HL-60 (cell line): ENCODE measurements around the gene CCR9.

Experiments used
- DNase-seq, 2 experiments: peaks; one replicate each; pipeline ENCODE4 v3.0.0-alpha.2; 2010 to 2020; ENCODE audit warnings: low read depth in 1 of 2, low spot score in 1 of 2
- H3K27ac ChIP-seq: fragments of 250-450 bp; sonication (Bioruptor Pico); replicated peaks from 2 replicates; pipeline ENCODE4 v1.5.1; 2020; ENCODE audit warnings: mild to moderate bottlenecking, moderate library complexity
- H3K27me3 ChIP-seq: fragments of 250-450 bp; sonication (Bioruptor Pico); 2 replicates; pipeline ENCODE4 v1.5.1; 2021; ENCODE audit warnings: mild to moderate bottlenecking, moderate library complexity; ENCODE audit not compliant: insufficient read depth, poor library complexity, severe bottlenecking
- H3K4me3 ChIP-seq: replicated peaks from 2 replicates; pipeline ENCODE4 v1.5.1; 2011; ENCODE audit warnings: mild to moderate bottlenecking, control low read depth, low read length; ENCODE audit not compliant: insufficient read depth
- GABPA ChIP-seq: IDR thresholded peaks from 2 replicates; pipeline ENCODE4 v1.6.1; 2012; ENCODE audit warnings: low read depth
- POLR2AphosphoS5 ChIP-seq: IDR thresholded peaks from 2 replicates; pipeline ENCODE4 v1.6.1; 2012; ENCODE audit warnings: low read depth
- REST ChIP-seq: IDR thresholded peaks from 2 replicates; pipeline ENCODE4 v1.6.1; 2012; ENCODE audit warnings: low read depth; ENCODE audit not compliant: insufficient replicate concordance
- SPI1 ChIP-seq: IDR thresholded peaks from 2 replicates; pipeline ENCODE4 v1.6.1; 2012; ENCODE audit warnings: low read depth, mild to moderate bottlenecking, borderline replicate concordance
- TF ChIP-seq, protein P1 (sequence below): IDR thresholded peaks from one replicate; pipeline ENCODE4 v1.5.1; 2011; ENCODE audit warnings: low read length, control low read depth, inconsistent platforms; ENCODE audit not compliant: insufficient read depth

The CCR9 gene

GRCh38 chr3:45860481-45860880 is 25.9 kb upstream of the CCR9 start:
- H3K27me3 ChIP-seq, result no peaks in the 10 kb centered on the region
- H3K4me3 ChIP-seq, result no peak overlapping the region
- TF ChIP-seq, protein P1, sequence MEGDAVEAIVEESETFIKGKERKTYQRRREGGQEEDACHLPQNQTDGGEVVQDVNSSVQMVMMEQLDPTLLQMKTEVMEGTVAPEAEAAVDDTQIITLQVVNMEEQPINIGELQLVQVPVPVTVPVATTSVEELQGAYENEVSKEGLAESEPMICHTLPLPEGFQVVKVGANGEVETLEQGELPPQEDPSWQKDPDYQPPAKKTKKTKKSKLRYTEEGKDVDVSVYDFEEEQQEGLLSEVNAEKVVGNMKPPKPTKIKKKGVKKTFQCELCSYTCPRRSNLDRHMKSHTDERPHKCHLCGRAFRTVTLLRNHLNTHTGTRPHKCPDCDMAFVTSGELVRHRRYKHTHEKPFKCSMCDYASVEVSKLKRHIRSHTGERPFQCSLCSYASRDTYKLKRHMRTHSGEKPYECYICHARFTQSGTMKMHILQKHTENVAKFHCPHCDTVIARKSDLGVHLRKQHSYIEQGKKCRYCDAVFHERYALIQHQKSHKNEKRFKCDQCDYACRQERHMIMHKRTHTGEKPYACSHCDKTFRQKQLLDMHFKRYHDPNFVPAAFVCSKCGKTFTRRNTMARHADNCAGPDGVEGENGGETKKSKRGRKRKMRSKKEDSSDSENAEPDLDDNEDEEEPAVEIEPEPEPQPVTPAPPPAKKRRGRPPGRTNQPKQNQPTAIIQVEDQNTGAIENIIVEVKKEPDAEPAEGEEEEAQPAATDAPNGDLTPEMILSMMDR, result no peak
- TF ChIP-seq SPI1 (no peak), GABPA (no peak)
- no peak overlapping the region for H3K27ac ChIP-seq
- DNase-seq, result no peak

- no peak overlapping the region for H3K4me3 ChIP-seq
- H3K27ac ChIP-seq, result no peak overlapping the region
- no peaks in the 10 kb centered on the region for H3K27me3 ChIP-seq
- no peak for TF ChIP-seq SPI1
- TF ChIP-seq, protein P1, result no peak
- TF ChIP-seq GABPA, result no peak
- TF ChIP-seq REST, result no peak
- TF ChIP-seq POLR2AphosphoS5, result no peak
- no peak for DNase-seq
These were observed 25.2 kb upstream of the CCR9 start for GRCh38 chr3:45861043-45861719.

DNA sequence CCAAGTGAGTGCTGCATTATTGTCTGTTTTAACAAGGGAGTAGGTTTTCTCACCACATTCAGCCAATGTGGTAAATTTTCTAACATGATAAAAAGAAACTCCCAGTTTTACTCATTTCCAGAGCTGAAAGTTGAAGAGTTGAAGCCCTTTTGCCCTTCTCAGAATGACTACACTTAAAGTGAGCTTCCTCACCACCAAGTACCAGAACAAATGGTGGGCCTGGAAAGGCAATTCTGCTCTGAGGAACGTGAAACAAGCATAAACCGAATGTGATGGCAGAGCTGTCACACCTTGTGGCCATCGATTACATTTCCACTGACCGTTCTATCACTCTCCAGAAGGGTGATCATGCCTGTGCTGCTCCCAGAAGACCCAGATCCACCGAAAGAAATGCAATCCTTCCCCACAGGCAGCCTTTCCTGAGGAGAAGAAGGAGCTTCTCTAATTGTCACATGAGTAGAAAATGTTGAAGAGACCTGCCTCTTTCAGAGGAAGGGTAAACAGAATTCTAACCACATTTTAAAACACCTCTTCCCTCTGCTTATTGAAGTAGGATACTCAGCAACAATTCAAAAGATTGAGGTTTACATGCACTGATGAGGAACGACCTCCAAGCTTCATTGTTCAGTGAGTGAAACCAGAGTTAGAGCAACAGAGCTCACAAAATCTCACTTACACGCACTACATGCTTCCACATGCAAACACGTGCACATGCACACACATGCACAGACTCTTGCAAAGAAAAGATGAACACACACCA is 21.4 kb upstream of the CCR9 start:
- DNase-seq, result no peak
- Histone ChIP-seq H3K4me3 (no peak overlapping the region), H3K27ac (no peak overlapping the region), H3K27me3 (no peaks in the 10 kb centered on the region)
- TF ChIP-seq SPI1, result no peak
- TF ChIP-seq, protein P1, result no peak

GRCh38 chr3:45865563-45865962 is 20.8 kb upstream of the CCR9 start:
- TF ChIP-seq SPI1 (no peak; the same call in 1 of the 2 replicates), REST (no peak), GABPA (no peak), POLR2AphosphoS5 (no peak)
- TF ChIP-seq, protein P1, result no peak
- no peak for DNase-seq
- H3K27me3 ChIP-seq, result no peaks in the 10 kb centered on the region
- H3K4me3 ChIP-seq, result no peak overlapping the region
- no peak overlapping the region for H3K27ac ChIP-seq
